Endothelial cell of umbilical vein (primary cell): ENCODE measurements around the gene MS4A10.

Experiments used
- CTCF ChIP-seq, 2 donors: IDR thresholded peaks; 1 replicate in 1 of 2; 2 replicates in 1 of 2; pipeline ENCODE4 v1.5.1; 2011; ENCODE audit warnings: low read length in 2 of 2, mild to moderate bottlenecking in 2 of 2, moderate library complexity in 2 of 2, control low read depth in 1 of 2, inconsistent platforms in 1 of 2, low read depth in 1 of 2; ENCODE audit not compliant: insufficient read depth in 1 of 2; ENCODE audit errors: extremely low read depth in 1 of 2
- EZH2 ChIP-seq: IDR thresholded peaks from 2 replicates; pipeline ENCODE4 v1.6.1; 2012; ENCODE audit warnings: borderline replicate concordance, low read depth, mild to moderate bottlenecking, moderate library complexity, low read length, inconsistent platforms; ENCODE audit not compliant: severe bottlenecking
- FOS ChIP-seq: IDR thresholded peaks from 2 replicates; pipeline ENCODE4 v1.6.1; 2011; ENCODE audit warnings: mild to moderate bottlenecking, low read length, moderate library complexity, borderline replicate concordance; ENCODE audit not compliant: insufficient read depth
- GATA2 ChIP-seq: IDR thresholded peaks from 2 replicates; pipeline ENCODE4 v1.7.0; 2011; ENCODE audit warnings: low read depth, mild to moderate bottlenecking, moderate library complexity, mixed read lengths, low read length; ENCODE audit not compliant: insufficient read length, insufficient read depth
- JUN ChIP-seq: IDR thresholded peaks from 2 replicates; pipeline ENCODE4 v1.6.1; 2011; ENCODE audit warnings: borderline replicate concordance, low read depth; ENCODE audit not compliant: insufficient read length, insufficient read depth
- MAX ChIP-seq: IDR thresholded peaks from 2 replicates; pipeline ENCODE4 v1.6.1; 2011; ENCODE audit not compliant: insufficient read depth, insufficient read length
- MYC ChIP-seq: IDR thresholded peaks from one replicate; pipeline ENCODE4 v1.6.1; 2011; ENCODE audit warnings: mild to moderate bottlenecking, low read depth, low read length
- POLR2A ChIP-seq: IDR thresholded peaks from 2 replicates; pipeline ENCODE4 v1.6.1; 2012; ENCODE audit warnings: low read depth, mild to moderate bottlenecking, control low read depth, low read length
- POLR2AphosphoS5 ChIP-seq: IDR thresholded peaks from 2 replicates; pipeline ENCODE4 v1.6.1; 2012; ENCODE audit warnings: low read depth, mild to moderate bottlenecking, control low read depth, low read length, moderate library complexity; ENCODE audit not compliant: insufficient read depth

GRCh38 chr11:60772666-60773065 is 12.5 kb upstream of the MS4A10 start:
- TF ChIP-seq CTCF (IDR thresholded peaks at IDR 0.05; ENCODE audit: extremely low read depth in 1 of 2, insufficient read depth in 1 of 2, low read depth in 1 of 2, low read length in 2 of 2) = no peak
- no peak for TF ChIP-seq POLR2A
- no peak for TF ChIP-seq EZH2
- no peak for TF ChIP-seq MAX
- no peak for TF ChIP-seq POLR2AphosphoS5
- TF ChIP-seq JUN = no peak
- TF ChIP-seq FOS = no peak
- no peak for TF ChIP-seq GATA2
- no peak for TF ChIP-seq MYC
